NCI-H226 (cell line): ENCODE results near the gene H3-3A.
"Not testable (repeated sequence)": the region's sequence is repeated elsewhere in the genome, so short reads cannot be mapped to it uniquely, and the experiment has no call there.

Experiments used
- DNase-seq: peaks from one replicate; pipeline ENCODE4 v3.0.0-alpha.2; 2015

Gene H3-3A

GRCh38 chr1:226086776-226087175 is 24.3 kb downstream of the H3-3A start:
- no peak for DNase-seq

- DNase-seq = no peak
Measured at GRCh38 chr1:226091461-226091860, 28.9 kb downstream of the H3-3A start.

- not testable (repeated sequence) for DNase-seq
Measured at GRCh38 chr1:226092048-226092820, 29.7 kb downstream of the H3-3A start.

DNA sequence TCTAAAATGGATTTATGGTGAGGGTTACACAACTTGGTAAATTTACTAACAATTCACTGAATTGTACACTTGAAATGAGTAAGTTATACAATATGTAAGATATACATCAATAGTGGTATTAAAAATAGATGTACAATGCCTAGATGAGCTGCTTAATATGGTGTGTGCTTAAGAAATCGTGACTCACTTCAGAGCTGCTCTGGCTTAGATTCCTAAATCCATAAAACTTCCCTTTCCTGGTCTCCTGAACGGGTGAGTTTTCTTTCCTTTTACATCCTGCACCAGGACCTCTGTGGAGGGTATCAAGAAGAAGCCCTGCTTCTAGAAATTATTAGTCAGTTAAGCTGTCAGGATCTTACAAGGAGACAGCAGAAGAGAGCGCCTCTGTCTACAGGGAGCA is 30.4 kb downstream of the H3-3A start:
- no peak for DNase-seq

- no peak for DNase-seq
Measured at GRCh38 chr1:226093621-226094020, 31.1 kb downstream of the H3-3A start.

DNA sequence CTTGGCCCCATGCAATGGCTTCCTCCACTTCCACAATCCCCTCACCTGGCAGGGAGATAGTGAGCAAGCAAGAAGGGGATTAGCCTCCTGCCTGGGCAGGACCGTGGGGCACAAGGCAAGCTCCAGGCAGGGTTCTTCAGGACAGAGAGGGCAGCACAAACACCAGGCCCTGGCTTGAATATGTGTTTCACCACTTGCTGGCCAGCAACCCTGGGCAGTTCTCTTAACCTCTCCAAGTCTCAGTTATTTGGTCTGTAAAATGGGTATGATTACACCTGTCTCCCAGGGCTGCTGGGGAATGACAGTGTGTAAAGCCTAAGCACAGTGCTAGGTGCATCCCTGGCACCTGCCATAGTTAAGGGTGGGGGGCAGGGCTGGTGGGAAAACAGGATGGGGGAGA is 31.9 kb downstream of the H3-3A start:
- no peak for DNase-seq

- DNase-seq = no peak
Measured at GRCh38 chr1:226095286-226095685, 32.8 kb downstream of the H3-3A start.

DNA sequence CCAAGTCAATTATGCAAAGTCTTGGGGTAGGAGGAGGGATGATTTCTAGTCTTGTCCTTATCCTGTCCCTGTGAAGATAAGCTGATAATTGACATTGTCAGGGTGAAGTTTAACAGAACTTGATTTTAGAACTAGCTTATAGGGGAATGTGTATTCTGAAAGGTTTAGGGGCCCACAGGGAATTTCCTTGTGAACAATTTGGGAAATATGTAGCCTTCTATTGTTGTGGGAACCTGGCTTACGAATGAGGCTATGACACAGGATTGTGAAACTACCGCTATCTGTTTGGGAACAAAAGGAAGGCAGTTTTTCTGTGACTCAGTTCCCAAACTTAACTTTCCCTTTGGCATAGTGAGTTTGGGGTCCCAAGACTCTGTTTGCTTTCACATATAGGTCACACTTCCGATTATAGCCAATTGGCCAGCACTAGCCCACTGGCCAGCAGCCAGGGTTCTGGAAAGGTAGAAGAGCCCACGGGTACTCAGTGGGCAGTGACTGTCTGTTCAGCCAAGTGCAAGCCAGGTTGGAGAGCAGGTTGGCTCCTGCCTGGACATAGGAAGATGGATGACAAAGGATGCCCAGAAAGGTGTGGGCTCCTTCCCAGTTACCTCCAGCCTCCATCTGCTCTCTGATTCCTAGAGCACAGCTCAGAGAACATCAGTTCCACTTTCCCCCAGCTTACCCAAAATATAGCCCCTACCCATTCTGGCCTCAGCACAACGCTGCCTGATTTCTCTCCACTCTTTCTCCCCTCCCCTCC is 35.5 kb downstream of the H3-3A start:
- DNase-seq = no peak

DNA sequence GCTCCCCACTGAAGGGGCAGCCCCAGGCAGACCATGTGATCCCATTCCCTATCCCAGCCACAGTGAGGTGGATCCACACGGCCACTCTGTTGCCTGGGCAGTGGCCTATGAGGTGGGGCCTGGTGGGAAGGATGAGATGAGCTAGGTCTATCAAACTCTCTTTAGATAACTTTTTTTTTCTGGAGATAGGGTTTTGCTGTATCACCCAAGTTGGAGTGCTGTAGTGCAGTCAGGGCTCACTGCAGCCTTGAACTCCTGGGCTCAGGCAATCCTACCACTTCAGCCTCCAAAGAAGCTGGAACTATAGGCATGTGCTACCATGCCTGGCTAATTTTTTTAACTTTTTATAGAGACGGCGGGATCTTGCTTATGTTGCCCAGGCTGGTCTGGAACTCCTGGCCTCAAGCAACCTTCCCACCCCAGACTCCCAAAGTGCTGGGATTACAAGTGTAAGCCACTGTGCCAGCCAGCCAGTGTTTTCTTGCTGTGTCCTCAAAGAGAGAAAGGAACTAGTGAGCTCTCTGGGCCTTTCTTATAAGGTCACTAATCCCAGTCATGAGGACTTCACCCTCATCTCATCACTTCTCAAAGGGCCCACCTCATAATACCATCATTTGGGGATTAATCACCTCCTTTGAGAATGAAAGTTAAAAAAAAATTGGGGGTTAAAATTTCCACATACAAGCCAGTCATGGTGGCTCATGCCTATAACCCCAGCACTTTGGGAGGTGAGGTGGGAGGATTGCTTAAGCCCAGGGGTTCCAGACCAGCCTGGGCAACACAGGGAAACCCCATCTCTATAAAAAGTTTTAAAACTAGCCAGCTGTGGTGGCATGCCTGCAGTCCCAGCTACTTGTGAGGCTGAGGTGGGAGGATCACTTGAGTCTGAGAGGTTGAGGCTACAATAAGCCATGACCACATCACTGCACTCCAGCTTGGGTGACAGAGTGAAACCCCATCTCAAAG is 36.6 kb downstream of the H3-3A start:
- no peak for DNase-seq

GRCh38 chr1:226100436-226101391 is 38.2 kb downstream of the H3-3A start:
- DNase-seq = no peak

- DNase-seq = no peak
Measured at GRCh38 chr1:226104671-226105121, 42.2 kb downstream of the H3-3A start.

DNA sequence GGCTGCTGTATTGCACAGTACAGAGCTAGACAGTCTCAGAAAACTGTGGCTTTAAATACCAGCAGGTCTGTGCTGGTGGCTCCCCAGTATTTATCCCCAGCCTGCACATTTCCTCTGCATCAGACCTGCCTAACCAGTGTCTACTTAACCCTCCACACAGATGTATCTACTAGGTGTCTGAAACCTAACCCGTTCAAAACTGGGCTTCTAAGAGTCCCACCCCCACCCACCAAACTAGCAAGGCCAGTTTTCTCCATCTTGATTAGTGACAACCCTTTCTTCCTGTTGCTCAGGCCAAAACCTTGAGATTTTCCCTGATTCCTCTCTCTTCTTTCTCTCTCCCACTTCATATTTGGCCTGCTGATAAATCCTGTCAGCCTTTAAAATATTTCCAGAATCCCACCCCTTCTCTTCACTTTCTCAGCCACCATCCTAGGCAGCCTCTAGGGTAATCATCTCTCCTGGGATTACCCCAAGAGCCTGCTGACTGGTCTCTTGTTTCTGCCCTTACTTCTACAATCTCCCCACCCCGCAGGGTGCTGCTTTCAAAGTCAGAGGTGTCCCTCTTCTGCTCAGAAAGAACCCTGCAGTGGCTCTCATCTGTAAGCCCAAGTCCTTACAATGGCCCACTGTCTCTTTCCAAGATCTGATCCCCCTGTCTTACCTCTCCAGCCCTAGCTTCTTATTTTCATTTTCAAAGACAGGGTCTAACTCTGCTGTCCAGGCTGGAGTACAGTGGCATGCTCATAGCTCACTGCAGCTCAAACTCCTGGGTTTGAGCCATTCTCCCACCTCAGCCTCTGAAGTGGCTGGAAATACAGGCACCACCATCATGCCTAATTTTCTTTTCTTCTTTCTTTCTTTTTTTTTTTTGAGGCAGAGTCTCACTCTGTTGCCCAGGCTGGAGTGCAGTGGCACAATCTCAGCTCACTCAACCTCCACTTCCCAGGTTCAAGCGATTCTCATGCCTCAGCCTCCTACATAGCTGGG is 45.2 kb downstream of the H3-3A start:
- DNase-seq = no peak

GRCh38 chr1:226108935-226109828 is 46.7 kb downstream of the H3-3A start:
- no peak for DNase-seq

DNA sequence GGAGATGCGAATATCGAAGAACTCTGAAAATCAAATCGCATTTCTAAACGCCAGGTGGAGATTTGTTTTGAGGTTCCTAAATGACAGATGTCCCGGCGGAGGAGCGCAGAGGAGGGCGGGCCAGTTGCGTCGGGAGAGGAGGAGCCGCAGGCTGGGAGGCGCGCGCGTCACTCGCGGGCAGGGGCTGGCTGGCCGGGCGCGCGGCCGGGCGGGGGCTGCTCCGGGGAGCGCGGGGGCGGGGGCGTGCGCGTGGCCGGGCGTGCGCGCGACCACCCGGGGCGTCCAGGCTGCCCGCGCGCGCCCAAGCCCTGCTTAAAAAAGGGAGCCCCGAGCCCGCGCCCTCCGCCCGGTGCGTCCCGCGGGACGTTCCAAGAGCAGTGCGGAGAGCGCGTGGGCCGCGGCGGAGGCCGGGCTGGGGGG is 47.3 kb downstream of the H3-3A start:
- peak; percentile 20 for DNase-seq

GRCh38 chr1:226110249-226111097 is 48.0 kb downstream of the H3-3A start:
- no peak for DNase-seq

- no peak for DNase-seq
Measured at GRCh38 chr1:226111098-226111882, 48.8 kb downstream of the H3-3A start.

GRCh38 chr1:226111883-226112261 is 49.4 kb downstream of the H3-3A start:
- no peak for DNase-seq

- no peak for DNase-seq
Measured at GRCh38 chr1:226112626-226113025, 50.1 kb downstream of the H3-3A start.
